PC-9 (cell line): ENCODE measurements around the gene HPS1. TPM values are rescaled to one million over a fixed set of nuclear protein-coding genes. Genes with fewer than 3 reads are reported as not detected.

Source experiments
- BruUV-seq: library from RNA; stranded (reverse); fragments of 400-500 nt; replicated peaks from 2 replicates; lab custom pipeline; 2021; lab: Mats Ljungman, UMichigan
- CTCF ChIA-PET: fragments of 300-600 bp; sonication (Branson Sonifier 250); formaldehyde crosslinking; loops from one replicate; lab custom pipeline; 2022; ENCODE audit warnings: antibody characterized with exemption; lab: Charles Lee
- POLR2A ChIA-PET: fragments of 300-600 bp; sonication (Branson Sonifier 250); formaldehyde crosslinking; loops from one replicate; lab custom pipeline; 2022; ENCODE audit warnings: antibody characterized with exemption; ENCODE audit not compliant: unreplicated experiment; lab: Charles Lee
- DNase-seq, 2 experiments: peaks; one replicate each; pipeline versions ENCODE4 v3.0.0 to v3.0.0-alpha.2; 2015 to 2022; ENCODE audit warnings: mixed read lengths in 1 of 2
- H2AFZ ChIP-seq: fragments of 200-600 bp; sonication (generic); 2 replicates; pipeline ENCODE4 v1.8.1; 2017; ENCODE audit warnings: antibody characterized with exemption
- H3F3A ChIP-seq: fragments of 200-600 bp; sonication (generic); 2 replicates; pipeline ENCODE4 v1.8.1; 2017; ENCODE audit warnings: antibody characterized with exemption, mild to moderate bottlenecking, low read depth; ENCODE audit not compliant: insufficient read depth
- H3K27ac ChIP-seq: fragments of 200-600 bp; sonication (generic); 2 replicates; pipeline ENCODE4 v1.6.1; 2016; ENCODE audit warnings: mixed run types
- H3K27me3 ChIP-seq: fragments of 200-600 bp; sonication (generic); 2 replicates; pipeline ENCODE4 v1.6.1; 2016; ENCODE audit warnings: low read depth, mixed run types; ENCODE audit not compliant: insufficient read depth
- H3K36me3 ChIP-seq: fragments of 200-600 bp; sonication (generic); 2 replicates; pipeline ENCODE4 v1.6.1; 2016; ENCODE audit warnings: low read depth, mixed run types
- H3K4me1 ChIP-seq: fragments of 200-600 bp; sonication (generic); replicated peaks from 2 replicates; pipeline ENCODE4 v1.6.1; 2016; ENCODE audit warnings: mixed run types; ENCODE audit not compliant: insufficient read depth
- H3K4me2 ChIP-seq: fragments of 200-600 bp; sonication (generic); 2 replicates; pipeline ENCODE4 v1.6.1; 2017; ENCODE audit warnings: mixed run types
- H3K4me3 ChIP-seq: fragments of 200-600 bp; sonication (generic); 2 replicates; pipeline ENCODE4 v1.6.1; 2016; ENCODE audit warnings: mixed run types
- H3K79me2 ChIP-seq: fragments of 200-600 bp; sonication (generic); 2 replicates; pipeline ENCODE4 v1.6.1; 2017; ENCODE audit warnings: low read depth, mixed run types
- H3K9me2 ChIP-seq: fragments of 200-600 bp; sonication (generic); 2 replicates; pipeline ENCODE4 v1.8.1; 2017; ENCODE audit warnings: mild to moderate bottlenecking; ENCODE audit not compliant: insufficient read depth
- H3K9me3 ChIP-seq: fragments of 200-600 bp; sonication (generic); 2 replicates; pipeline ENCODE4 v1.8.1; 2016; ENCODE audit warnings: low read depth; ENCODE audit not compliant: insufficient read depth
- H4K20me1 ChIP-seq: fragments of 200-600 bp; sonication (generic); 2 replicates; pipeline ENCODE4 v1.8.1; 2017; ENCODE audit not compliant: insufficient read depth
- EZH2 ChIP-seq: fragments of 200-600 bp; sonication (generic); IDR thresholded peaks from 2 replicates; pipeline ENCODE4 v1.8.0; 2017; ENCODE audit warnings: antibody characterized with exemption, low read depth
- intact Hi-C: fragments of 100-400 bp; cut with micrococcal nuclease; formaldehyde crosslinking; loops from one replicate; pipeline ENCODE4 v1.10.0; 2022; ENCODE audit not compliant: unreplicated experiment
- total RNA-seq: library from RNA; stranded (reverse); gene quantifications from 2 replicates; pipeline ENCODE4 v1.2.3, GENCODE V29; 2021
- TF ChIP-seq, protein P1 (sequence below): fragments of 200-600 bp; sonication (generic); conservative IDR thresholded peaks from 2 replicates; pipeline ENCODE4 v1.6.1; 2017; ENCODE audit warnings: mixed run types, antibody characterized with exemption, mild to moderate bottlenecking, moderate library complexity

The HPS1 gene
- total RNA-seq, 1 experiment from 2014 or later, result 43.2 TPM

GRCh38 chr10:98457721-98458120 lies 11.0 kb upstream of the HPS1 start:
- TF ChIP-seq, protein P1, sequence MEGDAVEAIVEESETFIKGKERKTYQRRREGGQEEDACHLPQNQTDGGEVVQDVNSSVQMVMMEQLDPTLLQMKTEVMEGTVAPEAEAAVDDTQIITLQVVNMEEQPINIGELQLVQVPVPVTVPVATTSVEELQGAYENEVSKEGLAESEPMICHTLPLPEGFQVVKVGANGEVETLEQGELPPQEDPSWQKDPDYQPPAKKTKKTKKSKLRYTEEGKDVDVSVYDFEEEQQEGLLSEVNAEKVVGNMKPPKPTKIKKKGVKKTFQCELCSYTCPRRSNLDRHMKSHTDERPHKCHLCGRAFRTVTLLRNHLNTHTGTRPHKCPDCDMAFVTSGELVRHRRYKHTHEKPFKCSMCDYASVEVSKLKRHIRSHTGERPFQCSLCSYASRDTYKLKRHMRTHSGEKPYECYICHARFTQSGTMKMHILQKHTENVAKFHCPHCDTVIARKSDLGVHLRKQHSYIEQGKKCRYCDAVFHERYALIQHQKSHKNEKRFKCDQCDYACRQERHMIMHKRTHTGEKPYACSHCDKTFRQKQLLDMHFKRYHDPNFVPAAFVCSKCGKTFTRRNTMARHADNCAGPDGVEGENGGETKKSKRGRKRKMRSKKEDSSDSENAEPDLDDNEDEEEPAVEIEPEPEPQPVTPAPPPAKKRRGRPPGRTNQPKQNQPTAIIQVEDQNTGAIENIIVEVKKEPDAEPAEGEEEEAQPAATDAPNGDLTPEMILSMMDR, result no peak
- no peak for TF ChIP-seq EZH2
- no peaks in the 10 kb centered on the region for H3K79me2 ChIP-seq
- no TSS peak for BruUV-seq

GRCh38 chr10:98456686-98457482 lies 10.1 kb upstream of the HPS1 start:
- no peaks in the 10 kb centered on the region for H3K27me3 ChIP-seq
- no peak overlapping the region for H3K4me3 ChIP-seq
- intact Hi-C loops, result no loop called here
- DNase-seq, result no peak
- no peaks in the 10 kb centered on the region for H3F3A ChIP-seq
- no peak overlapping the region for H3K4me2 ChIP-seq
- H4K20me1 ChIP-seq, result no peaks in the 10 kb centered on the region
- H3K36me3 ChIP-seq, result no peaks in the 10 kb centered on the region
- no TSS peak for BruUV-seq
- no peaks in the 10 kb centered on the region for H3K9me2 ChIP-seq
- no peaks in the 10 kb centered on the region for H3K9me3 ChIP-seq
- H3K79me2 ChIP-seq, result no peaks in the 10 kb centered on the region
- TF ChIP-seq EZH2, result no peak
- TF ChIP-seq, protein P1, result no peak
- H2AFZ ChIP-seq, result no peak overlapping the region
- CTCF ChIA-PET, result no interaction called here
- peaks cover 12% of the 10 kb centered on the region for H3K4me1 ChIP-seq
- H3K27ac ChIP-seq, result no peak overlapping the region
- POLR2A ChIA-PET, result interaction anchor here (0.6 kb wide), 1 partner anchor 522 kb away, joined by 3 read pairs; no protein-coding TSS in a partner anchor

More at GRCh38 chr10:98457721-98458120, 11.0 kb upstream of the HPS1 start:
- Histone ChIP-seq H4K20me1 (no peaks in the 10 kb centered on the region), H3K4me1 (peaks cover 12% of the 10 kb centered on the region), H2AFZ (no peak overlapping the region), H3K4me2 (no peak overlapping the region), H3F3A (no peaks in the 10 kb centered on the region), H3K27me3 (no peaks in the 10 kb centered on the region), H3K4me3 (no peak overlapping the region), H3K27ac (no peak overlapping the region), H3K36me3 (no peaks in the 10 kb centered on the region), H3K9me2 (no peaks in the 10 kb centered on the region), H3K9me3 (no peaks in the 10 kb centered on the region)
- DNase-seq, result no peak
- CTCF ChIA-PET, result no interaction called here
- intact Hi-C loops, result no loop called here
- POLR2A ChIA-PET, result no interaction called here

GRCh38 chr10:98456043-98456570 lies 9.4 kb upstream of the HPS1 start:
- Histone ChIP-seq H3K79me2 (no peaks in the 10 kb centered on the region), H3K4me3 (no peak overlapping the region), H3K9me3 (no peaks in the 10 kb centered on the region), H3K4me1 (peaks cover 9% of the 10 kb centered on the region), H3K9me2 (no peaks in the 10 kb centered on the region), H3K27ac (no peak overlapping the region), H3K27me3 (no peaks in the 10 kb centered on the region), H3K4me2 (no peak overlapping the region), H2AFZ (no peak overlapping the region), H3F3A (no peaks in the 10 kb centered on the region), H4K20me1 (no peaks in the 10 kb centered on the region), H3K36me3 (no peaks in the 10 kb centered on the region)
- DNase-seq, result no peak
- CTCF ChIA-PET, result no interaction called here
- POLR2A ChIA-PET, result interaction anchor here (0.6 kb wide), 1 partner anchor 523 kb away, joined by 3 read pairs; no protein-coding TSS in a partner anchor
- TF ChIP-seq, protein P1, result no peak
- intact Hi-C loops, result no loop called here
- BruUV-seq, result no TSS peak
